ENCODE measurements around the gene TMEM59. TPM values are rescaled to one million over a fixed set of nuclear protein-coding genes. Genes with fewer than 3 reads are reported as not detected.

The TMEM59 gene
- total RNA-seq, 1 experiment from 2014 or later = 73.5 TPM

- ChIA-PET POLR2A (ENCODE audit: low non-redundant PET) (no interaction called here), CTCF (no interaction called here)
- DNase-seq (ENCODE audit: low spot score) = no peak
- TF ChIP-seq EZH2 (IDR thresholded peaks at IDR 0.05; ENCODE audit: borderline replicate concordance, low read depth, low read length, poor library complexity, severe bottlenecking) = no peak
- TF ChIP-seq CTCF (conservative IDR thresholded peaks at IDR 0.05; ENCODE audit: low read depth, low read length) = no peak
- no TSS peak for BruUV-seq (replicated peaks)
- no peaks in the 10 kb centered on the region for H3K4me1 ChIP-seq (ENCODE audit: insufficient read depth, low read length, poor library complexity, severe bottlenecking)
- H3K27ac ChIP-seq (ENCODE audit: low read depth, low read length, poor library complexity, severe bottlenecking) = no peak overlapping the region
- no peak overlapping the region for H3K4me3 ChIP-seq (ENCODE audit: low read depth, low read length, poor library complexity, severe bottlenecking)
- no peaks in the 10 kb centered on the region for H3K36me3 ChIP-seq (ENCODE audit: insufficient read depth, low read length, poor library complexity, severe bottlenecking)
- no peaks in the 10 kb centered on the region for H3K27me3 ChIP-seq (replicated peaks; ENCODE audit: insufficient read depth, low read depth, low read length, poor library complexity)
- intact Hi-C loops (cut with micrococcal nuclease; ENCODE audit: unreplicated experiment) = no loop called here
- H3K9me3 ChIP-seq (ENCODE audit: low read depth, low read length, poor library complexity, severe bottlenecking) = no peaks in the 10 kb centered on the region
Observed at GRCh38 chr1:54008876-54009275, 44.1 kb downstream of the TMEM59 start.

GRCh38 chr1:54007613-54008012 lies 45.4 kb downstream of the TMEM59 start:
- Histone ChIP-seq H3K9me3 (ENCODE audit: low read depth, low read length, poor library complexity, severe bottlenecking) (no peaks in the 10 kb centered on the region), H3K4me3 (ENCODE audit: low read depth, low read length, poor library complexity, severe bottlenecking) (no peak overlapping the region), H3K36me3 (ENCODE audit: insufficient read depth, low read length, poor library complexity, severe bottlenecking) (no peaks in the 10 kb centered on the region), H3K27ac (ENCODE audit: low read depth, low read length, poor library complexity, severe bottlenecking) (no peak overlapping the region), H3K4me1 (ENCODE audit: insufficient read depth, low read length, poor library complexity, severe bottlenecking) (no peaks in the 10 kb centered on the region), H3K27me3 (replicated peaks; ENCODE audit: insufficient read depth, low read depth, low read length, poor library complexity) (no peaks in the 10 kb centered on the region)
- no TSS peak for BruUV-seq (replicated peaks)
- DNase-seq (ENCODE audit: low spot score) = no peak
- intact Hi-C loops (cut with micrococcal nuclease; ENCODE audit: unreplicated experiment) = no loop called here
- POLR2A ChIA-PET (ENCODE audit: low non-redundant PET) = no interaction called here
- TF ChIP-seq EZH2 (IDR thresholded peaks at IDR 0.05; ENCODE audit: borderline replicate concordance, low read depth, low read length, poor library complexity, severe bottlenecking) (no peak), CTCF (conservative IDR thresholded peaks at IDR 0.05; ENCODE audit: low read depth, low read length) (no peak)
- CTCF ChIA-PET = no interaction called here

- POLR2A ChIA-PET (ENCODE audit: low non-redundant PET) = no interaction called here
- no peak overlapping the region for H3K27ac ChIP-seq (ENCODE audit: low read depth, low read length, poor library complexity, severe bottlenecking)
- no peak overlapping the region for H3K4me3 ChIP-seq (ENCODE audit: low read depth, low read length, poor library complexity, severe bottlenecking)
- H3K36me3 ChIP-seq (ENCODE audit: insufficient read depth, low read length, poor library complexity, severe bottlenecking) = no peaks in the 10 kb centered on the region
- H3K27me3 ChIP-seq (replicated peaks; ENCODE audit: insufficient read depth, low read depth, low read length, poor library complexity) = no peaks in the 10 kb centered on the region
- CTCF ChIA-PET = no interaction called here
- DNase-seq (ENCODE audit: low spot score) = no peak
- intact Hi-C loops (cut with micrococcal nuclease; ENCODE audit: unreplicated experiment) = no loop called here
- no peaks in the 10 kb centered on the region for H3K9me3 ChIP-seq (ENCODE audit: low read depth, low read length, poor library complexity, severe bottlenecking)
- no peaks in the 10 kb centered on the region for H3K4me1 ChIP-seq (ENCODE audit: insufficient read depth, low read length, poor library complexity, severe bottlenecking)
- BruUV-seq (replicated peaks) = no TSS peak
- TF ChIP-seq CTCF (conservative IDR thresholded peaks at IDR 0.05; ENCODE audit: low read depth, low read length) (no peak), EZH2 (IDR thresholded peaks at IDR 0.05; ENCODE audit: borderline replicate concordance, low read depth, low read length, poor library complexity, severe bottlenecking) (no peak)
Observed at GRCh38 chr1:54006508-54006907, 46.5 kb downstream of the TMEM59 start.

Measured in A673 (cell line).